HG02623 (cell line): ENCODE data around the gene CCR5AS.
"Not testable (repeated sequence)": the region's sequence is repeated elsewhere in the genome, so short reads cannot be mapped to it uniquely, and the experiment has no call there.

ENCODE experiments used
- ATAC-seq: cut with Tn5 transposase; IDR thresholded peaks from one replicate; pipeline ENCODE4 v1.9.1; 2021; ENCODE audit warnings: moderate library complexity; ENCODE audit not compliant: unreplicated experiment

CCR5AS gene

DNA sequence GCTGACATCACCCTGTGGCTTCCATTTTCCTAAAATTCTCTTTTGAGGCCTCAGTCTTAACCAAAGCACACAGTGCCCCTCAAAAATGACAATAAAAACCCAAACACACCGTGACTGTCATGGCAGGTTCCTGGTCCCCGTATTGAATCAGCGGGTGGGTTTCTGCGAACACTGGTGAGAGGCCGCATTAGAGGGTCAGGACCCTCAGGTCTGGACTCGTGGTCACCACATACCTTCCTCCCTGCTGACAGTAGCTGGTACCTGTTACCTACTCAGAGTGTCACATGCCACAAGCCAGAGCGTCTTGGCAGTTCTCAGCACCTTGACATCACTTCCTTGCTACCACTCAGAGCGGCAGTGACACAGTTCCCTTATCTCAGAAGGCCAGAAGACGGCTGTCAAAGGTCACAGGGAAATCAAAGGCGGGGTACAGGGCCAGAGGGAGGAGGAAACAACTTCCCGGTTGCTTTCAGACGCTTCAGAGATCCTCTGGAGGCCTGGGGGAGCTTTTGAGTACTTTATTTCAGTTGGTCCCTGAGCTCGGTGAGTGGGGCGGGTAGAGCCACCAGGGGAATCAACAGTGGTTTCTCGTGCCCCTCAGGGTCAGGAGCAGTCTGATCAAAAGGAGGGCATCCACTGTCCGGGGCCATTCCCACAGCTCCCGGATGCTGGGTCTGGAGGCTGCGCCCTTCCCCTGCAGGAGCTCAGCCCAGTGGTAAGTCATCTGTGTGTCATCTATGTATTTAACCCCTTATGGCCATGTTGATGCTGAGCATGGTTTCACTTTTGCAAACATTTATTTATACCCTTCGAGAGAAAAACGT, at the start of gene CCR5AS, which contains the start of gene CCRL2:
CCR5AS (minus strand) TSS at position 279 of the 824 bp plus-strand sequence.
CCRL2 (plus strand) TSS at position 472 of the 824 bp plus-strand sequence. CDS start 821 bp downstream, outside the sequence.
- ATAC-seq: no peak

DNA sequence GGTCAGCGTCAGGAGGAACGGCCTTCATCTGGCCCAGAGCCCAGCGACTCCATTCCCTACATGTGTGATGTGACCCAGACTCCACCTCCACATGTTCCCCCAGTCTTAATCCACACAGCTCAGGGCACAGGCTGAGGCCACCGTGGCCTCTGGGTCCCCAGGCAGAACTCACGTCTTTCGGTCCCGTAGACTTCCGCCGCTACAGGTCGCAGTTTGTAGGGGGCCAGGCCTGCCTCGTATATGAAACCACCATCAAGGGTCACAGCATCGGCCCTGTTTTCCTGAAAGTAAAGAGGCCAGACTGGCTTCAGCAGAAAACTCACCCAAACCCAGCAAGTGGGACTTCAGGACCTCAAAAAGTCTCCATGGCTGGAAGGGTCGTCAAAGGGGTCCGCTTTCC, 49.3 kb upstream of the CCR5AS start:
- no peak for ATAC-seq

DNA sequence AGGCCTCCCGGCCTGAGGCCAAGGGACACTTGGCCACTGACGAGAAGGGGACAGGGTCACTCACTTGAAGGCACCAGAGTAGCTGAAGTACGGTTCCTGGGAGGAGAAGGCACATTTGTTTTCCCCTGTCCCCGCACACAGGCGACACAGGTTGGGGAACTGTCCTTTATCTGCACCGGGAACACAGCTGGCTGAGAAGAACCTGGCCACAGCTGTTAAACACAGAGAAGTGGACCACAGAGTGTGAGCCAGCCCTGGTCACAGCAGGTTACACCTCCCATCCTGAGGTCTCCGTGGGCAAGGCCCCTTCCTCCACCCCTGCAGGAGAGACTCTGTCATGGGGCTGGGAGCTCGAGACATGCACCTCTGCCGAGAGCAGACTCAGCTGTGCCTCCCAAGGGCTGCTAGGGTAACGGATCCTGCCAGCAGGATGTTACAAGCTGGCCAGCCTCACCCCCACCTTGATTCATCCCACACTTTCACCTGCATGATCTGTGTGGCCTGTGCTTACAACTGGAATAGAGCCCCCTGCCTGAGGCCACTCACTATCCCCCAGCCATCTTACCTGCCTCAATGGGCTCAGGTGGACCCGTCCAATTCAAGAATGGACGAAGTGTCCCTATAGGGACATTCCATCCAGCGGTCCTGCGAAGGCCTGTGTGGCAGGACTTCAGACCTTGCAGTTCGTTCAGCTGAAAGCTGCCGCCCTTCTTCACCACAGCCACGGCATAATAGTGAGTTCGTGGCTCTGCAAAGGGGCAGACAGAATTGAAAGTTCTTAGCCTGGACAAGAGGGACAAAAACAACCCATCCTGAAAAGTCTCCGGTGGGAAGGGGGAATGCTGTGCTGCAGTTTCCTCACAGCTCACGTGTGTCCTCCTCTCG, 48.6 kb upstream of the CCR5AS start:
- ATAC-seq: no peak

DNA sequence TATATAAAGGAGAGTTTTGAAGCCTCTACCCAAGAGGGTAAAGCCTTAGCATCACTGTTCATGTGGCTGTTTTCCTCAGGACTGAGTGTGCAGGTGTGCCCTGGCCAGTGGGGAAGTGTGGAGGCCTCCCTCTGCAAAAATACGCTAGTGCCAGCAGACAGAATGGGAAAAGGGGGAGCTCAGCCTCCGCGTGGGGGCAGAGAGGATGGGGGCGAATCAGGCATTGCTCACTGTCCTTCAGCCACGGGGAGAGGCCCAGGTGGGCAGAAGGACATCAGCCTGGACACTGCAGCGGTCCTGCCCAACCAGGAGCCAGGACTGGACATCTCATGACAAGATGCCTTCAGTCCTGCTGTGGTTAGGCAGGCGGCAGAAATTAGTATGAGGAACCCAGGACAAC, 47.7 kb upstream of the CCR5AS start:
- ATAC-seq: no peak

DNA sequence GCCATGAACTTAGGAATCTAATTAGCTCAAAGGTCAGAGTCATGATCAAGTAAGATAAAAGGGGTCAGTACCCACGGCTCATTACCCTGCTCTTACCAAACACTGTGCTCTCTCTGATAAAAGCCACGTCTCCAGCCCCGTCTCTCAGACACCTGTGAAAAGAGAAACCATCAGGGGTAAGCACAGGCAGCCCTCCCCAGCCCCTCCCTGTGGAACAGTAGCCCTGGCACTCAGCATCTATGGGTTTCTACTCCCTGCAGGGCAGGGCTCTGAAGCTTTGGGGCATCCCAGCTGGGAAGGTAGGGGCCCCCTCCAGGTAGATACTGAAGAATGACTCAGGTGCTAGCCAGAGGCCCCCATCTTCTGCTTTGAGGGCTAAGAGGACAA, 47.3 kb upstream of the CCR5AS start:
- ATAC-seq: no peak

DNA sequence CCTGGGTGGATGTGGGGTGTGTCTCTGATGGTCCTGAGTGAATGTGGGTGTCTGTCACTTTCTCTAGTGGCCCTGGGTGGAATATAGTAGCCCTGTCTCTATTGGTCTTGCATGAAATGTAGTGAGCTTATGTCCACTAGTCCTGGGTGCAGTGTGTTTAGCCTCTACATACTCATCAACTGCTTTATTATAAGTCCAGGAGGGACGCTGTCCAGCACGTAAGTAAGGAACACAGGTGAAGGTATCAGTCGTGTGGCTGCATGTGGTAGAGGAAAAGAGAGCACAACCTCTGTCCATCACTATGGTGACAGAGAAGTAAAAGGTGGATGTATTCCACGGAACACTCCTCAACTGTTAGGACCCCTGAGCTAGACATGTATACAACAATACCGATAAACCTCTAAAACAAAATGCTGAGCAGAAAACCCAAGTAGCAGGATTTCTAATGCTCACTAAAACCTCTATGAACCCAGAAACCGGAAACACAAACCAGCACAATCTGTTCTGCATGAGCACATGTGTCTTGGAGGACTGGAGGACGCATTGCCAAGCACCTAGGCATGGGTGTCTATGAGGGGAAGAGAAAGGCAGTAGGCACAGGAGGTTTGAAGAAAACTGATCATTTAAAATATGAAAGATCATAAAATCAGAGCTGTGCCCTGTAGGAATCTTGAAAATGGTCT, 46.8 kb upstream of the CCR5AS start:
- no peak for ATAC-seq

DNA sequence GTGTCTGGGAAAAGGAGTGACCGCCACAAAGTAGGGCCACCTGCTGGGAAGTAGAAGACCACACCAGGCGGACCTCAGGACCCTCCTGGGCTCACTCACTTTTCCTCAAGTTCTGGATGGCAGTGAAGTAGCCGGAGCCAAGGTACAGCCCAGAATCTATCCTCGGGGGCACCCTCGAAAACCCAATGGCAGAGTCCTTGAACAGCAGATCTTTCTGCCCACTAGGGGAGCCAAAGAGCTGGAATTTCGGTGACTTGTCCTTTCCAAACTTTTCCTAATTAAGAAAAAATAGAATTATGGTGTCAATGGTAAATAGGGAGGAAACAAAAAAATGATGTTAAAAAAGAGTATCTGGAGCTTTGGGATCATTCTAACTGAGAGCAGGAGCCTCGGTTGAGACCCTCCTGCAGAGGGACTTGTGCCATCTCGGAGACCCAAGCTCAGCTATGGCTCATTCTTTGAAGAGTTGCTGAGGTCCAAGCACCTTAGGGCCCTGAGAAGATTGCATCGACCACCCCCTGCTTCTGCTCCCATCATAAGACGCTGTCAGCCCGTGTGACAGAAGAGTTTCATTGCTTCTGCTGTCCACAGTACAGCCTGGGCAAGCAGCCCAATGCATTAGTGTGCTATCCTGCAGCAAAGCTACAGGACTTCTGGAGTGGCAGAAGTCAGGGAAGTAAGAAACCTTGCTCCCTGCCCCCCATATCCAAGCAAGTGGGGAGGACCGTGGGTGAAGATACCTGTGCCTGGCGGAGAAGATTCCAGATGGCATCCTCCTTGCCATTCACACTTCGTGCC, 43.1 kb upstream of the CCR5AS start:
- no peak for ATAC-seq

DNA sequence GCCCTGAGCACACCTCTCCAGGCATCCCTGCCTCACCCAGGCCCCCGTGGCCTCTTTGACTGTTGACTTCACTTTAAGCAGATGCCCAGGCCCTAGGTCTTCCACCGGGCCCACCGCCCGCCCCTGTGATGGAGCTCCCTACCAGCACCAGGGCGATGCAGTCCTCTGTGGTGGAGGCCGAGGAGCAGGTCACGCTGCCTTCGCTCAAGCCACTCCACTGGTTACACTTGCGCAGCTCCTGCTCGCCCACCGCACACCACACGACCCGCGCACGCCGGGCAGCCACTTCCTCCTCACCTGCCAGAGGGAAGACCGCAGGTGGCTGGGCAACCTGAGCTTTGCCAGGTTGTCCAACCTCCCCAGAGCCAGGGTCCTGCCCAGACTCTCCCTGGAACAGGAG, 41.9 kb upstream of the CCR5AS start:
- ATAC-seq: no peak

DNA sequence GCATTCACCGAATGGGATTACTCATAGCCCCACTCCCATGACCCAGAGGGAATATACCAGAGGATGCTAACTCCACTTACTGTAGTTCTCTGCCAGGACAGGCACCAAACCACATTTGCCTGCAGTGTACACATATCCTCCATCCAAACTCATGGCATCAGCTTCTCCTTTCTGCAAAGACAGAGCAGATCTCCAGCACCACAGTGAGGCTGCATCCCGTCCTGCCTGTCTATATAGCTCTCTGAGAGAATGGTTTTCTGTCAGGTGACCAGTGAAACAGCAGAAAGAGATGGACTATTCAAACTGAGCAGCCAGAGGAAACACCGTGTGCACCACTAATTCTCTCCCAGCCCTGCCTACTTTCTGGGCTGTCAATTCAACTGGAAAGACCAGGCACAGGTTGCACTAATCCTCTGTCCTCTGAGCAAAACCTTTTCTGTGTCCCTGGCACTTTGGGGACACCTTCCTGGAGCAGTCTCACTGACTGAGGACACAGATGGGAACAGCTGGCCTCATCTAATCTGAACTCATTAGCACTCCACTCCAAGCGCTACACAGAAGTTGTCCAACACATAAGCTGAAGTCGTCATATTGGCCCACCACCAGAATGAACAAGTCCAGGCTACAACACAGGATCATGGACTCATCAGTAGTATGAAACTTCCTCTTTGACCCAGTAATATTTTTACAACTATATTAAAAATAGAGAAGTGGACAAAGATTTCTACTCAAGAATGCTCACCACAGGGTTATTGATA, 40.5 kb upstream of the CCR5AS start:
- no peak for ATAC-seq

DNA sequence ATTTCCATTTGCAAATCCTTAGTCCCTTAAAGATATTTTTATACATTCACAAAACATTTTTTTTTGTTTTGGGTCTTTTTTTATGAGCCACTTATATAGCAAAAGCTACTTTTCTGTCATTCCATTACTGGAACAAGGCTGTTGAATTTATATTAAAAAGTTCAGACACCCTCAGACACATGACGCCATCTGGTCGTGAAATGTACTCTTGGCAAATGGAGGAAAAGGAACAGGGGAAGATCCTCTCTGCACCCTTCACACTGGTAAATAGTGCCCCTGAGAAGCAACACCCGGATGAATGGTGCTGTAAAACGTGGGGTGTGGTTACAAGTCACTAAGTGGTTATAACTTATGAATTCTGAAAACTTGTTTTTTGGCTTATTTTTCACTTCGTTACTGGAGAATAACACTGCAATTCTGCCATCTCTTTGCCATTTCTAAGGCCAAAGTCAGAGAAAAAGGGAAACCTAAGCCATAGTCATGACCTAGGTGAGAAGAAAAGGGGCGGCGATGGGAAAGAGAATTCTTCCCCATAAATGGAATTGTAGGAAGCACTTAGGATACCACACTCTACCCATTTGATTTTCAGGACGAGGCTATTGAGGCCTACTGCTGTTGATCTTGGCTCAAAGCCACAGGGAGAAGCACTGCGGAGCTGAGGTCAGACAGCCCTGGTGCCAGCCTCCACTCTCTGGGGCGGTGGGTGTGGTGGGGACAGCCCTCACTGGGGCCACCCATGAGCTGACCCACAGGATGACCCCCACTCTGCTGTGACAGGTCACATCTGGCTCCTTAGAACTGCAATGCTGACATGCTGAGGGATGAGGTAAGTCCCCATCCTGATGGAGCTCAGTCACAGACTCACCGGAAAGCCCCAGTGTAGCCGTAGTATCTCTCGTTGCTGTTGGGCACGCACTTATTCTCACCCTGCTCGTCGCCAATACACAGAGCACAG, 36.0 kb upstream of the CCR5AS start:
- no peak for ATAC-seq

DNA sequence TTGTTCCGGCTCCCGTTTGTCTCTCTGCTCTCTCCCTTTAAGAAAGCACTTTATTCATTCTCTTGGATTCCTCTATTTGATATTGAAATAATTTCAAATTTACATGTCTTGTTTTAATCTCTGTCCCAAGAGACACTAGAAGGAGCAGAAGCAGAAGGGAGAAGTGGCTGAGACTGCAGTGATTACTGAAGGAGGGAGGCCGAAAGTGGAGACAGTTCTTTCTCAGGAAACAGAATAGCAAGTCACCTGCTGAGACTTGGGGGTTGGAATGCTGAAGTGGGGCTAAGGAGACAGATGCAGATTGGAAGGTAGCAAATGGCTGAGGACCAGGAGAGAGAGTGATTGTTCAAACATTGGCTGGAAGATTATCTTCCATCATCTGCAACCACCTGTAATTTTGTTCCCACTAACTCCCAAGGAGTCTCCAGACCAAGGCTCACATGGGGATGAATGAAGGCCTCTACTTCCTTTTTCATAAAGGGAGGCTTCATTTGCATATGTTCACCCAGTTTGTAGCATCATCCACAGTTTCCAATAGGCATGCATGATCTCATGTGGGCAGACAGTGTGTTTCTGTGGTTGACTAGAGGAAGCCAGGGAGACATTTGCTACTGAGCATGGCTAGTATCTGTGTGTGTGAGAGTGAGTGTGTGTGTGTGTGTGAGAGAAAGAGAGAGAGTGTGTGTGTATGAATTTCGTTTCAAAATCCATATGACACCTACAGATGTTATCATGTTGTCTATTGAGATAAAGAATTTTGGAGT, 33.8 kb upstream of the CCR5AS start:
- ATAC-seq: no peak

DNA sequence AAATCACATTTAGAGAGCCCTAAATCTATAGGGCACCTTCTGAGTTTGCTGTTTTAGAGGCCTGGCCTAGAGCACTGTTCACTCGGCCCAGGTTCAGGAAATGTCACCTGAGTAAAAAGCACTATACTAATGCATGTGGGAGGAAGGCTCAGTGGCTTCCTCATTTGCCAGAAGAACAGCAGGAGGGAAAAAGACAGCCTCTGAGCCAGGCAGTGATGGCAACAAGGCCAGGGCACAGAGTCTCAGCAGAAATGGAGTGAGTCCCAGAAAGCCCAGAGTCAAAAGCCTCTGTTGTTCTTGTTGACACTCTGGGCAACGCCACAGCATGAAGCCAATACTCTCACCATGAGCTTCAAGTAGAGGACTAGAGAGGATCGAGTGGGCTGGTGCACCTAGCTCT, 32.0 kb upstream of the CCR5AS start:
- ATAC-seq: no peak

DNA sequence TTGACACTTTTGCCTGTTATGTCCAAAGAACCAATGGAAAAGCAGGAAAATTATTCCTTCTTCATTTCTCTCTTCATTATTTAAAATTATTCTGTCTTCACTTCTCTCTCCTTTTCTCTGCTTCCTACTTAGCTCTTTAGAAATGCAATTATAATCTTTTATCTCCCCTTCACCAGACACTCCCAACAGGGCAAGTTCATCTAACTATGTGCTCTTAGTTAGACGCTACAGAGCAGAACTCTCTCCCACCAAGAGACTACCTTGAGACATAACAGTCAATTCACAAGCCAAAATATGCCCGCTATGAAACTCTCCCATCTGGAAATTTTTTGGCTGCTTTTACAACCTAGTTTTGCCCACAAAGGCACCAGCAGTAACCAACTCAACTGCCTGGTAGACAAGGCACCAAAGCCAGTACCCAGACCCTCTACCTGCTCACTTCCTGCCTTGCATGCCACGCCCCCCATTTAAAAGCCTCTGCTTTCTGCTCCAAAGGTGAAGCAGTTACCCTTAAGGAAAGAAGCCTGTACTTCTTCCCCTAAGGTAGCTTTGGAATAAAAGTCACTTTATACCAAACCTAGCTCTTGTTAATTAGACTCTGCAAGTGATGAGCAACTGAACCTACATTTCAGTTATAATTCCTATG, 28.3 kb upstream of the CCR5AS start:
- ATAC-seq: no peak

DNA sequence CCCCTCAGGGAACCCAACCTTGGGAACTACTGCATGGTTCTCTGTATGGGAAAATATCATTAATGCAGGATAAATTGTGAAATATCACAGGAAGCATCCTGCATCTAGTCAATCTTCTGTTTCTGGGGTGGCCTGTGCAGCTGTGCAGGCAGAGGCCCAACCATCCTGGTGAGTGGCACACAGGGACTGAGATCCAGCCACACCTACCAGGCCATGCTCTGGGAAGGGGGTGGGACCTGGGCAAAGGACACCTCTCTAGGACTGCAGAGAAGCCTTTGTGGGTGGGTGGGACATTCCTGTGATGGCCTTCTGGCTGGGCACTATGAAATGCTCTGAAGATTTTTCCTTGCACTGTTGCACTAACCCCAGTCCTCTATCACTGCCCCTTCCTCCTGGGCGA, 27.0 kb upstream of the CCR5AS start:
- no peak for ATAC-seq

DNA sequence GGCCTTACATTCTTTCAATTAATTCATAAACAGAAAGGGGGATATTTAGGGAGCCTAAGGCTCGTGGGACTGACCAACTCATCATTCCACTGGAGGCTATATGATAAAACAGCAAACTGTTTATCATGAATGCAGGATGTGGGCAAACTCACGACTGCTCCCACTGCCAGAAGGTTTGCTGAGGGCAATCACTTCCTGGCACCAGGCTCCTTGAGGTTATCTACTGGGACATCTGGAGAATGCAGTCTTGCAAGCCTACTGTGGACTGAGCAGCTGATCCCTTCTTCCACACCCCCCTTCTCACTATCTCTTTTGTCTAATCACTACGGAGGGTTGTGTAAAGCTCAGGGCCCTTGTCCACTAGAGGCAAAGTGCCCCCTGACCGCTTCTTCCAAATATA, 26.3 kb upstream of the CCR5AS start:
- not testable (repeated sequence) for ATAC-seq

DNA sequence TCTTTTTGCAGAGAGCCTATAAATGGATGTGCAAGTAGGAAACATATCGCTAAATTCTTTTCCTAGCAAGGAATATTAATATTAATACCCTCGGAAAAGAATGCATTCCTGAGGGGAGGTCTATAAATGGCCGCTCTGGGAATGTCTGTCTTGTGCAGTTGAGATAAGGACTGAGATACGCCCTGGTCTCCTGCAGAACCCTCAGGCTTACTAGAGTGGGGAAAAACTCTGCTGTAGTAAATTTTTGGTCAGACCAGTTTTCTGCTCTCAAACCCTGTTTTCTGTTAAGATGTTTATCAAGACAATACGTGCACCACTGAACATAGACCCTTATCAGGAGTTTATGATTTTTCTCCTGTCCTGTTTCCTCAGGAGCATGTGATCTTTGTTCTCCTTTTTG, 25.0 kb upstream of the CCR5AS start:
- ATAC-seq: not testable (repeated sequence)

DNA sequence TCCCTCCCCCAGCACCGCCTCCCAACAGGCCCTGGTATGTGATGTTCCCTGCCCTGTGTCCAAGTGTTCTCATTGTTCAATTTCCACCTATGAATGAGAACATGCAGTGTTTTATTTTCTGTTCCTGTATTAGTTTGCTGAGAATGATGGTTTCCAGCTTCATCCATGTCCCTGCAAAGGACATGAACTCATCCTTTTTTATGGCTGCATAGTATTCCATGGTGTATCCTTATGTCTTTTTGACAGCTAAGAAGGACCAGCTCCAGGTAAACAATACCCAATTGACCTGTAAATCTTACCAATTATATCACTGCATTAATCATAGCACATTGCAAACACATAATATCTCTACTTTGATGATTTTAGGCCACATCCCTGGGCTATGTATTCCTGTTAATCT, 24.0 kb upstream of the CCR5AS start:
- ATAC-seq: not testable (repeated sequence)
